Astrocyte (in vitro differentiated cells and primary cell): ENCODE results near the gene NCOR2. TPM values are rescaled to one million over a fixed set of nuclear protein-coding genes. Genes with fewer than 3 reads are reported as not detected.
A peak's percentile ranks its signal among the peaks of the same experiment; 100 is the strongest.

ENCODE experiments used
- DNase-seq: peaks from one replicate; pipeline ENCODE4 v3.0.0-alpha.2; 2010; ENCODE audit warnings: low read depth
- FAIRE-seq: peaks from 2 replicates; lab custom pipeline; 2011; peaks lifted over from hg19 to GRCh38; lab: Jason Lieb, UNC
- H2AFZ ChIP-seq: 2 replicates; pipeline ENCODE4 v1.6.0; 2012; ENCODE audit warnings: low read depth, low read length, inconsistent platforms
- H3K27ac ChIP-seq: 2 replicates; pipeline ENCODE4 v1.5.1; 2011; ENCODE audit warnings: low read depth, low read length, inconsistent platforms
- H3K27me3 ChIP-seq: 2 replicates; pipeline ENCODE4 v1.6.0; 2011; ENCODE audit warnings: low read length, inconsistent platforms; ENCODE audit not compliant: insufficient read depth
- H3K36me3 ChIP-seq: 2 replicates; pipeline ENCODE4 v1.5.1; 2011; ENCODE audit warnings: low read length, inconsistent platforms; ENCODE audit not compliant: insufficient read depth
- H3K4me1 ChIP-seq: 2 replicates; pipeline ENCODE4 v1.5.1; 2011; ENCODE audit warnings: low read length, inconsistent platforms; ENCODE audit not compliant: insufficient read depth
- H3K4me2 ChIP-seq: 2 replicates; pipeline ENCODE4 v1.6.0; 2012; ENCODE audit warnings: low read length, inconsistent platforms
- H3K4me3 ChIP-seq: 2 replicates; pipeline ENCODE4 v1.5.1; 2011; ENCODE audit warnings: low read depth, mild to moderate bottlenecking, low read length, inconsistent platforms; ENCODE audit not compliant: insufficient read depth
- H3K79me2 ChIP-seq: 2 replicates; pipeline ENCODE4 v1.6.0; 2012; ENCODE audit warnings: mild to moderate bottlenecking, low read length, inconsistent platforms; ENCODE audit not compliant: insufficient read depth
- H3K9ac ChIP-seq: 2 replicates; pipeline ENCODE4 v1.6.0; 2012; ENCODE audit warnings: mild to moderate bottlenecking, low read length, inconsistent platforms
- H3K9me3 ChIP-seq: 2 replicates; pipeline ENCODE4 v1.5.1; 2012; ENCODE audit warnings: low read depth, mild to moderate bottlenecking, low read length, inconsistent platforms; ENCODE audit not compliant: insufficient read depth
- H4K20me1 ChIP-seq: 2 replicates; pipeline ENCODE4 v1.6.0; 2012; ENCODE audit warnings: low read length, inconsistent platforms; ENCODE audit not compliant: insufficient read depth
- H3K27ac Mint-ChIP-seq: one replicate; pipeline ENCODE4 v1.8.0; 2021; ENCODE audit warnings: mild to moderate bottlenecking, mixed read lengths; ENCODE audit not compliant: unreplicated experiment
- H3K27me3 Mint-ChIP-seq: one replicate; pipeline ENCODE4 v1.8.0; 2021; ENCODE audit warnings: low read depth, mixed read lengths; ENCODE audit not compliant: unreplicated experiment
- H3K36me3 Mint-ChIP-seq: one replicate; pipeline ENCODE4 v1.8.0; 2021; ENCODE audit warnings: low read depth, mixed read lengths; ENCODE audit not compliant: unreplicated experiment
- H3K4me1 Mint-ChIP-seq: one replicate; pipeline ENCODE4 v1.8.0; 2021; ENCODE audit warnings: low read depth, mixed read lengths; ENCODE audit not compliant: unreplicated experiment
- H3K4me3 Mint-ChIP-seq: one replicate; pipeline ENCODE4 v1.8.0; 2021; ENCODE audit warnings: mild to moderate bottlenecking, moderate library complexity, mixed read lengths; ENCODE audit not compliant: unreplicated experiment
- H3K9me3 Mint-ChIP-seq: one replicate; pipeline ENCODE4 v1.8.0; 2021; ENCODE audit warnings: mild to moderate bottlenecking, mixed read lengths; ENCODE audit not compliant: unreplicated experiment
- EZH2 ChIP-seq: IDR thresholded peaks from 2 replicates; pipeline ENCODE4 v1.6.1; 2012; ENCODE audit warnings: mild to moderate bottlenecking, low read length, inconsistent platforms; ENCODE audit not compliant: insufficient read depth
- total RNA-seq: library from RNA; stranded (reverse); gene quantifications from 2 replicates; pipeline ENCODE4 v1.2.1, GENCODE V29; 2021
- TF ChIP-seq, protein P1 (sequence below): IDR thresholded peaks from 2 replicates; pipeline ENCODE4 v1.5.1; 2011; ENCODE audit warnings: low read depth, mild to moderate bottlenecking, inconsistent platforms, low read length, moderate library complexity; ENCODE audit not compliant: insufficient read depth

Gene NCOR2
- total RNA-seq, 1 donor from 2014 or later, result 425 TPM

DNA sequence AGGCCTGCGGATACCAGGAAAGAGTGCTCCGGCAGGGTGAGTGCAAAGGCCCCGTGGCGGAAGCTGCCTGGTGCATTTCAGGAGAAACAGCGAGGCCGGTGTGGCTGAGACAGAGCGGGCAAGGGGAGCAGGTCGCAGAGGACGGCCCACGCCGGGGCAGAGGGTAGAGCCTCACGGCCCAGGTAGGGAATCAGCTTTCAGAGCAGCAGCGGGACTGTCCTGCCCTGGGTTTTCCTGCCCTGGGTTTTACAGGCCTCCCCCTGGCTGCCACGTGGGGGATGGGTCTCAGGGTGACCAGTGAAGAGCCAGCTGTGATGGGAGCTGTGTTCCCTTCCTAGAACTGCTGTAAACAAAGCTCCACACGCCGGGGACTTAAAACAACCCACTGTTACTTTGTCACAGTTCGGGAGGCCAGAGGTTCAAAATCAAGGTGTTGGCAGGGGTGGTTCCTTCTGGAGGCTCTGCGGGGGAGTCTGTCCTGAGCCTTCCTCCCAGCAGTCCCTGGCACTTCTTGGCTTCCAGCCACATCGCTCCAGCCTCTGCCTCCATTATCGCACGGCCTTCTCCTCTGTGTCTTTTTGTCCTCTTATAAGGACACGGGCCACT is 10.4 kb downstream of the NCOR2 start:
- H3K27ac Mint-ChIP-seq, result peak overlapping the region; percentile 30
- no peak overlapping the region for H3K4me2 ChIP-seq
- H3K4me1 ChIP-seq, result peaks cover 13% of the 10 kb centered on the region
- H3K4me3 Mint-ChIP-seq, result no peak overlapping the region
- no peaks in the 10 kb centered on the region for H3K36me3 ChIP-seq
- H3K4me3 ChIP-seq, result no peak overlapping the region
- H4K20me1 ChIP-seq, result peaks cover 98% of the 10 kb centered on the region
- peaks cover 47% of the 10 kb centered on the region for H3K4me1 Mint-ChIP-seq
- no peak for FAIRE-seq
- peaks cover 12% of the 10 kb centered on the region for H3K36me3 Mint-ChIP-seq
- H3K27ac ChIP-seq, result no peak overlapping the region
- no peaks in the 10 kb centered on the region for H3K9me3 Mint-ChIP-seq
- H3K79me2 ChIP-seq, result peaks cover 100% of the 10 kb centered on the region
- no peak for DNase-seq
- H2AFZ ChIP-seq, result no peak overlapping the region
- no peak overlapping the region for H3K9ac ChIP-seq
- no peaks in the 10 kb centered on the region for H3K27me3 ChIP-seq
- no peaks in the 10 kb centered on the region for H3K9me3 ChIP-seq
- TF ChIP-seq EZH2, result no peak
- TF ChIP-seq, protein P1, sequence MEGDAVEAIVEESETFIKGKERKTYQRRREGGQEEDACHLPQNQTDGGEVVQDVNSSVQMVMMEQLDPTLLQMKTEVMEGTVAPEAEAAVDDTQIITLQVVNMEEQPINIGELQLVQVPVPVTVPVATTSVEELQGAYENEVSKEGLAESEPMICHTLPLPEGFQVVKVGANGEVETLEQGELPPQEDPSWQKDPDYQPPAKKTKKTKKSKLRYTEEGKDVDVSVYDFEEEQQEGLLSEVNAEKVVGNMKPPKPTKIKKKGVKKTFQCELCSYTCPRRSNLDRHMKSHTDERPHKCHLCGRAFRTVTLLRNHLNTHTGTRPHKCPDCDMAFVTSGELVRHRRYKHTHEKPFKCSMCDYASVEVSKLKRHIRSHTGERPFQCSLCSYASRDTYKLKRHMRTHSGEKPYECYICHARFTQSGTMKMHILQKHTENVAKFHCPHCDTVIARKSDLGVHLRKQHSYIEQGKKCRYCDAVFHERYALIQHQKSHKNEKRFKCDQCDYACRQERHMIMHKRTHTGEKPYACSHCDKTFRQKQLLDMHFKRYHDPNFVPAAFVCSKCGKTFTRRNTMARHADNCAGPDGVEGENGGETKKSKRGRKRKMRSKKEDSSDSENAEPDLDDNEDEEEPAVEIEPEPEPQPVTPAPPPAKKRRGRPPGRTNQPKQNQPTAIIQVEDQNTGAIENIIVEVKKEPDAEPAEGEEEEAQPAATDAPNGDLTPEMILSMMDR, result no peak
- H3K27me3 Mint-ChIP-seq, result no peaks in the 10 kb centered on the region

- Histone ChIP-seq H3K9me3 (no peaks in the 10 kb centered on the region), H3K4me2 (no peak overlapping the region), H3K79me2 (peaks cover 100% of the 10 kb centered on the region), H3K9ac (no peak overlapping the region), H3K4me3 (no peak overlapping the region), H3K36me3 (no peaks in the 10 kb centered on the region), H4K20me1 (peaks cover 98% of the 10 kb centered on the region), H3K4me1 (peaks cover 18% of the 10 kb centered on the region), H2AFZ (no peak overlapping the region), H3K27me3 (no peaks in the 10 kb centered on the region), H3K27ac (no peak overlapping the region)
- no peak for TF ChIP-seq EZH2
- TF ChIP-seq, protein P1, result no peak
- H3K4me3 Mint-ChIP-seq, result no peak overlapping the region
- DNase-seq (no peak), FAIRE-seq (no peak)
- H3K9me3 Mint-ChIP-seq, result no peaks in the 10 kb centered on the region
- H3K4me1 Mint-ChIP-seq, result peaks cover 46% of the 10 kb centered on the region
- peaks cover 9% of the 10 kb centered on the region for H3K36me3 Mint-ChIP-seq
- H3K27ac Mint-ChIP-seq, result no peak overlapping the region
- no peaks in the 10 kb centered on the region for H3K27me3 Mint-ChIP-seq
These were observed 11.3 kb downstream of the NCOR2 start for GRCh38 chr12:124556074-124556466.
